HCT116 (cell line): Measurements from ENCODE around the gene GRAMD4. TPM values are rescaled to one million over a fixed set of nuclear protein-coding genes. Genes with fewer than 3 reads are reported as not detected.

ENCODE experiments used
- ATAC-seq: fragments of 200-7000 bp; cut with Tn5 transposase; 2 replicates; pipeline ENCODE4 v1.9.1; 2020; ENCODE audit warnings: mild to moderate bottlenecking, moderate library complexity
- BruUV-seq: library from RNA; stranded (reverse); fragments of 400-500 nt; replicated peaks from 2 replicates; lab custom pipeline; 2021; lab: Mats Ljungman, UMichigan
- CTCF ChIA-PET: fragments of 300-600 bp; sonication (Branson Sonifier 250); formaldehyde crosslinking; loops from one replicate; lab custom pipeline; 2021; ENCODE audit warnings: antibody characterized with exemption; lab: Charles Lee
- POLR2A ChIA-PET: fragments of 300-600, 350-600 bp; sonication (Branson Sonifier 250); formaldehyde crosslinking; loops from one replicate; lab custom pipeline; 2021; ENCODE audit warnings: antibody characterized with exemption; lab: Charles Lee
- RAD21 ChIA-PET, 2 experiments: fragments of 300-600 bp; sonication (Branson Sonifier 250); formaldehyde crosslinking; loops; one replicate each; lab custom pipeline; 2023; ENCODE audit warnings: low total read pairs in 2 of 2; ENCODE audit not compliant: uncharacterized antibody in 2 of 2, unreplicated experiment in 2 of 2, low non-redundant PET in 1 of 2; lab: Charles Lee
- DNase-seq: peaks from one replicate; pipeline ENCODE4 v3.0.0-alpha.2; 2010; ENCODE audit warnings: low read depth, low spot score
- H2AFZ ChIP-seq: fragments of 200-600 bp; shearing (Covaris generic), sonication (generic); 2 replicates; pipeline ENCODE4 v1.6.1; 2017; ENCODE audit warnings: low read depth, mixed run types, mixed read lengths, antibody characterized with exemption, low read length; ENCODE audit not compliant: poor library complexity, severe bottlenecking
- H3K27ac ChIP-seq: 2 replicates; pipeline ENCODE4 v1.5.1; 2012; ENCODE audit warnings: low read depth, low read length
- H3K27me3 ChIP-seq: fragments of 200-600 bp; sonication (generic); 2 replicates; pipeline ENCODE4 v1.6.1; 2016; ENCODE audit warnings: mixed run types, low read length, mixed read lengths; ENCODE audit not compliant: insufficient read depth
- H3K36me3 ChIP-seq, 2 experiments: fragments of 200-500 bp in 1 of 2; fragments of 200-600 bp in 1 of 2; sonication (Bioruptor generic) in 1 of 2; sonication (generic) in 1 of 2; 2 replicates each; pipeline versions ENCODE4 v1.5.1 to v1.6.1; 2014 to 2016; ENCODE audit warnings: low read length in 2 of 2, inconsistent platforms in 1 of 2, mixed read lengths in 1 of 2, mixed run types in 1 of 2; ENCODE audit not compliant: insufficient read depth in 2 of 2, control insufficient read depth in 1 of 2
- H3K4me1 ChIP-seq, 2 experiments: fragments of 200-600 bp in 1 of 2; sonication (generic) in 1 of 2; 2 replicates each; pipeline versions ENCODE4 v1.5.1 to v1.6.1; 2012 to 2017; ENCODE audit warnings: low read length in 2 of 2, inconsistent platforms in 1 of 2, mild to moderate bottlenecking in 1 of 2, mixed read lengths in 1 of 2, mixed run types in 1 of 2, moderate library complexity in 1 of 2; ENCODE audit not compliant: insufficient read depth in 2 of 2, control insufficient read depth in 1 of 2
- H3K4me2 ChIP-seq: fragments of 200-600 bp; sonication (generic); 2 replicates; pipeline ENCODE4 v1.6.1; 2017; ENCODE audit warnings: mixed run types, low read length, mixed read lengths
- H3K4me3 ChIP-seq, 2 experiments: fragments of 200-600 bp in 1 of 2; sonication (generic) in 1 of 2; replicated peaks in 1 of 2; 2 replicates each; pipeline ENCODE4 v1.5.1; 2011 to 2016; ENCODE audit warnings: low read length in 2 of 2, control low read depth in 1 of 2, low read depth in 1 of 2, mild to moderate bottlenecking in 1 of 2, mixed read lengths in 1 of 2, mixed run types in 1 of 2
- H3K79me2 ChIP-seq: fragments of 200-600 bp; sonication (generic); 2 replicates; pipeline ENCODE4 v1.6.1; 2017; ENCODE audit warnings: mild to moderate bottlenecking, mixed run types, low read length, moderate library complexity, mixed read lengths; ENCODE audit not compliant: insufficient read depth
- H3K9ac ChIP-seq: fragments of 200-600 bp; sonication (generic); 2 replicates; pipeline ENCODE4 v1.6.1; 2016; ENCODE audit warnings: low read length, mixed read lengths
- H3K9me2 ChIP-seq: fragments of 200-600 bp; sonication (generic), shearing (Covaris generic); 2 replicates; pipeline ENCODE4 v1.6.1; 2017; ENCODE audit warnings: mixed run types, mild to moderate bottlenecking, moderate library complexity; ENCODE audit not compliant: insufficient read depth
- H3K9me3 ChIP-seq, 2 experiments: fragments of 200-500 bp in 1 of 2; fragments of 200-600 bp in 1 of 2; sonication (Bioruptor generic) in 1 of 2; sonication (generic) in 1 of 2; 2 replicates each; pipeline ENCODE4 v1.6.1; 2014 to 2017; ENCODE audit warnings: low read length in 2 of 2, mixed read lengths in 2 of 2, inconsistent platforms in 1 of 2, low read depth in 1 of 2, mild to moderate bottlenecking in 1 of 2, mixed run types in 1 of 2, moderate library complexity in 1 of 2; ENCODE audit not compliant: control insufficient read depth in 1 of 2, insufficient read depth in 1 of 2
- H4K20me1 ChIP-seq: fragments of 200-600 bp; sonication (generic), shearing (Covaris generic); 2 replicates; pipeline ENCODE4 v1.6.1; 2017; ENCODE audit warnings: mixed run types, mild to moderate bottlenecking, moderate library complexity; ENCODE audit not compliant: insufficient read depth
- ELF1 ChIP-seq: IDR thresholded peaks from 2 replicates; pipeline ENCODE4 v1.6.1; 2012; ENCODE audit warnings: low read depth, borderline replicate concordance
- EZH2phosphoT487 ChIP-seq: fragments of 200-600 bp; IDR thresholded peaks from 2 replicates; pipeline ENCODE4 v1.6.1; 2018; ENCODE audit warnings: antibody characterized with exemption, borderline replicate concordance
- JUND ChIP-seq: IDR thresholded peaks from 2 replicates; pipeline ENCODE4 v1.6.1; 2012
- POLR2A ChIP-seq: IDR thresholded peaks from 2 replicates; pipeline ENCODE4 v1.7.0; 2011; ENCODE audit warnings: borderline replicate concordance; ENCODE audit not compliant: insufficient read depth, insufficient read length; ENCODE audit errors: extremely low read depth
- POLR2AphosphoS5 ChIP-seq: IDR thresholded peaks from 2 replicates; pipeline ENCODE4 v1.6.1; 2011; ENCODE audit warnings: mild to moderate bottlenecking, low read depth, low read length, moderate library complexity
- RAD21 ChIP-seq: IDR thresholded peaks from 2 replicates; pipeline ENCODE4 v1.6.1; 2012; ENCODE audit warnings: low read depth, mild to moderate bottlenecking
- SIN3A ChIP-seq: IDR thresholded peaks from 2 replicates; pipeline ENCODE4 v1.6.1; 2012; ENCODE audit warnings: low read depth
- SP1 ChIP-seq: IDR thresholded peaks from 2 replicates; pipeline ENCODE4 v1.6.1; 2012; ENCODE audit warnings: low read depth
- TCF7L2 ChIP-seq: IDR thresholded peaks from 2 replicates; pipeline ENCODE4 v1.7.0; 2011; ENCODE audit warnings: borderline replicate concordance, inconsistent platforms; ENCODE audit not compliant: insufficient read depth, insufficient read length; ENCODE audit errors: extremely low read depth
- YY1 ChIP-seq: IDR thresholded peaks from 2 replicates; pipeline ENCODE4 v1.6.1; 2011; ENCODE audit warnings: low read length, low read depth, moderate library complexity, mild to moderate bottlenecking; ENCODE audit not compliant: insufficient replicate concordance; ENCODE audit errors: extremely low read depth
- ZFX ChIP-seq: fragments of 450-650 bp; IDR thresholded peaks from 2 replicates; pipeline ENCODE4 v1.6.1; 2017
- ZNF274 ChIP-seq: fragments of 200-500 bp; sonication (Bioruptor generic); IDR thresholded peaks from 2 replicates; pipeline ENCODE4 v1.6.1; 2014; ENCODE audit warnings: mild to moderate bottlenecking, low read depth, low read length, inconsistent platforms
- intact Hi-C: fragments of 100-400 bp; cut with micrococcal nuclease; formaldehyde crosslinking; loops from 2 replicates; pipeline ENCODE4 v1.10.0; 2022
- total RNA-seq: library from RNA; stranded (reverse); gene quantifications from one replicate; pipeline ENCODE4 v1.2.1, GENCODE V29; 2021; ENCODE audit not compliant: unreplicated experiment
- TF ChIP-seq, protein P1 (sequence below): IDR thresholded peaks from 2 replicates; pipeline ENCODE4 v1.6.1; 2012
- TF ChIP-seq, protein P2 (sequence below): IDR thresholded peaks from 2 replicates; pipeline ENCODE4 v1.6.1; 2012; ENCODE audit warnings: low read depth
- TF ChIP-seq, protein P3 (sequence below), 3 experiments: fragments of 200-600 bp in 1 of 3; sonication (generic) in 1 of 3; IDR thresholded peaks in 2 of 3; conservative IDR thresholded peaks in 1 of 3; 2 replicates each; pipeline ENCODE4 v1.5.1; 2012 to 2017; ENCODE audit warnings: low read depth in 2 of 3, low read length in 2 of 3, antibody characterized with exemption in 1 of 3, borderline replicate concordance in 1 of 3, control low read depth in 1 of 3, mild to moderate bottlenecking in 1 of 3, mixed read lengths in 1 of 3, mixed run types in 1 of 3, moderate library complexity in 1 of 3; ENCODE audit not compliant: insufficient read depth in 1 of 3
- TF ChIP-seq, protein P4 (sequence below): IDR thresholded peaks from 2 replicates; pipeline ENCODE4 v1.6.1; 2012

Gene GRAMD4
- total RNA-seq, 1 experiment from 2014 or later, result 25.8 TPM

DNA sequence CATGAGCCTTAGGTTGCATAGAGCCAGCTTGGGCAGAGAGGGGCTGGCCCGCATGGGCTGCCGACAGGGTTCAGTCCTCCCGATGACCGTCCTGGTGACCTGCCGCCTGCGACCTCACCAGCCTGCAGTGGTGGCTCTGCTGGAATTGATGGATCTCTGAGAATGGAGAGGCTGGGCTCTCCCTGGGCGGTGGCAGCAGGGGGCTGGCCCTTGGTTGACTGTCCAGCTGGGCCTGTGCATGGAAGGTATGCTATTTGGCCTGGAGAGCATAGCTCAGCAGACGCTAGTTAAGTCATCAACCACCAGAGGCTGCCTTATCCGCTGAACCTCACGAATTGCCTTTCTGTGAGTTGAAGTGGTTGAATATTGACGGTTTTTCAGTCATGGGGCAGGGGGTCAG, 19.7 kb downstream of the GRAMD4 start:
- RAD21 ChIA-PET, result no interaction called here
- H3K4me1 ChIP-seq, result peaks cover 1 to 8% of the 10 kb centered on the region in 2 experiments
- no peaks in the 10 kb centered on the region for H4K20me1 ChIP-seq
- DNase-seq (no peak), ATAC-seq (no peak)
- no peak overlapping the region for H2AFZ ChIP-seq
- POLR2A ChIA-PET, result no interaction called here
- CTCF ChIA-PET, result no interaction called here
- no peaks in the 10 kb centered on the region for H3K9me2 ChIP-seq
- H3K4me3 ChIP-seq, result no peak overlapping the region
- H3K27me3 ChIP-seq, result no peaks in the 10 kb centered on the region
- TF ChIP-seq, protein P1, sequence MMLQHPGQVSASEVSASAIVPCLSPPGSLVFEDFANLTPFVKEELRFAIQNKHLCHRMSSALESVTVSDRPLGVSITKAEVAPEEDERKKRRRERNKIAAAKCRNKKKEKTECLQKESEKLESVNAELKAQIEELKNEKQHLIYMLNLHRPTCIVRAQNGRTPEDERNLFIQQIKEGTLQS, result no peak
- TF ChIP-seq JUND (no peak), POLR2A (no peak), YY1 (no peak), ELF1 (no peak), SP1 (no peak), EZH2phosphoT487 (no peak), ZFX (no peak), TCF7L2 (no peak), RAD21 (no peak), ZNF274 (no peak), SIN3A (no peak), POLR2AphosphoS5 (no peak)
- TF ChIP-seq, protein P2, sequence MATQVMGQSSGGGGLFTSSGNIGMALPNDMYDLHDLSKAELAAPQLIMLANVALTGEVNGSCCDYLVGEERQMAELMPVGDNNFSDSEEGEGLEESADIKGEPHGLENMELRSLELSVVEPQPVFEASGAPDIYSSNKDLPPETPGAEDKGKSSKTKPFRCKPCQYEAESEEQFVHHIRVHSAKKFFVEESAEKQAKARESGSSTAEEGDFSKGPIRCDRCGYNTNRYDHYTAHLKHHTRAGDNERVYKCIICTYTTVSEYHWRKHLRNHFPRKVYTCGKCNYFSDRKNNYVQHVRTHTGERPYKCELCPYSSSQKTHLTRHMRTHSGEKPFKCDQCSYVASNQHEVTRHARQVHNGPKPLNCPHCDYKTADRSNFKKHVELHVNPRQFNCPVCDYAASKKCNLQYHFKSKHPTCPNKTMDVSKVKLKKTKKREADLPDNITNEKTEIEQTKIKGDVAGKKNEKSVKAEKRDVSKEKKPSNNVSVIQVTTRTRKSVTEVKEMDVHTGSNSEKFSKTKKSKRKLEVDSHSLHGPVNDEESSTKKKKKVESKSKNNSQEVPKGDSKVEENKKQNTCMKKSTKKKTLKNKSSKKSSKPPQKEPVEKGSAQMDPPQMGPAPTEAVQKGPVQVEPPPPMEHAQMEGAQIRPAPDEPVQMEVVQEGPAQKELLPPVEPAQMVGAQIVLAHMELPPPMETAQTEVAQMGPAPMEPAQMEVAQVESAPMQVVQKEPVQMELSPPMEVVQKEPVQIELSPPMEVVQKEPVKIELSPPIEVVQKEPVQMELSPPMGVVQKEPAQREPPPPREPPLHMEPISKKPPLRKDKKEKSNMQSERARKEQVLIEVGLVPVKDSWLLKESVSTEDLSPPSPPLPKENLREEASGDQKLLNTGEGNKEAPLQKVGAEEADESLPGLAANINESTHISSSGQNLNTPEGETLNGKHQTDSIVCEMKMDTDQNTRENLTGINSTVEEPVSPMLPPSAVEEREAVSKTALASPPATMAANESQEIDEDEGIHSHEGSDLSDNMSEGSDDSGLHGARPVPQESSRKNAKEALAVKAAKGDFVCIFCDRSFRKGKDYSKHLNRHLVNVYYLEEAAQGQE, result no peak
- TF ChIP-seq, protein P3, sequence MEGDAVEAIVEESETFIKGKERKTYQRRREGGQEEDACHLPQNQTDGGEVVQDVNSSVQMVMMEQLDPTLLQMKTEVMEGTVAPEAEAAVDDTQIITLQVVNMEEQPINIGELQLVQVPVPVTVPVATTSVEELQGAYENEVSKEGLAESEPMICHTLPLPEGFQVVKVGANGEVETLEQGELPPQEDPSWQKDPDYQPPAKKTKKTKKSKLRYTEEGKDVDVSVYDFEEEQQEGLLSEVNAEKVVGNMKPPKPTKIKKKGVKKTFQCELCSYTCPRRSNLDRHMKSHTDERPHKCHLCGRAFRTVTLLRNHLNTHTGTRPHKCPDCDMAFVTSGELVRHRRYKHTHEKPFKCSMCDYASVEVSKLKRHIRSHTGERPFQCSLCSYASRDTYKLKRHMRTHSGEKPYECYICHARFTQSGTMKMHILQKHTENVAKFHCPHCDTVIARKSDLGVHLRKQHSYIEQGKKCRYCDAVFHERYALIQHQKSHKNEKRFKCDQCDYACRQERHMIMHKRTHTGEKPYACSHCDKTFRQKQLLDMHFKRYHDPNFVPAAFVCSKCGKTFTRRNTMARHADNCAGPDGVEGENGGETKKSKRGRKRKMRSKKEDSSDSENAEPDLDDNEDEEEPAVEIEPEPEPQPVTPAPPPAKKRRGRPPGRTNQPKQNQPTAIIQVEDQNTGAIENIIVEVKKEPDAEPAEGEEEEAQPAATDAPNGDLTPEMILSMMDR (IDR thresholded peaks at IDR 0.05 in 2 of 3, conservative IDR thresholded peaks at IDR 0.05 in 1 of 3; ENCODE audit: borderline replicate concordance in 1 of 3, insufficient read depth in 1 of 3, low read depth in 2 of 3, low read length in 2 of 3), result no peak
- TF ChIP-seq, protein P4, sequence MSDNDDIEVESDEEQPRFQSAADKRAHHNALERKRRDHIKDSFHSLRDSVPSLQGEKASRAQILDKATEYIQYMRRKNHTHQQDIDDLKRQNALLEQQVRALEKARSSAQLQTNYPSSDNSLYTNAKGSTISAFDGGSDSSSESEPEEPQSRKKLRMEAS, result no peak
- no peaks in the 10 kb centered on the region for H3K79me2 ChIP-seq
- intact Hi-C loops, result no loop called here
- H3K4me2 ChIP-seq, result no peak overlapping the region
- no TSS peak for BruUV-seq
- H3K9me3 ChIP-seq, result no peaks in the 10 kb centered on the region
- no peak overlapping the region for H3K27ac ChIP-seq
- no peak overlapping the region for H3K9ac ChIP-seq
- no peaks in the 10 kb centered on the region for H3K36me3 ChIP-seq
